Right atrium auricular region (tissue), 2 donors: ENCODE results near the gene SH3TC1. TPM values are rescaled to one million over a fixed set of nuclear protein-coding genes. Genes with fewer than 3 reads are reported as not detected.

Experiments
- DNase-seq: peaks from one replicate; pipeline ENCODE4 v3.0.0-alpha.2; 2019; ENCODE audit warnings: low spot score
- H3K27ac ChIP-seq, 2 donors: fragments of 200-600 bp; sonication (generic); 1 replicate in 1 of 2; 2 replicates in 1 of 2; pipeline ENCODE4 v1.5.1; 2016 to 2019
- H3K27me3 ChIP-seq, 2 donors: fragments of 200-600 bp; sonication (generic); one replicate each; pipeline versions ENCODE4 v1.5.1 to v1.6.0; 2017 to 2019
- H3K36me3 ChIP-seq: fragments of 200-600 bp; sonication (generic); one replicate; pipeline ENCODE4 v1.5.1; 2016
- H3K4me1 ChIP-seq, 2 donors: fragments of 200-600 bp; sonication (generic); one replicate each; pipeline versions ENCODE4 v1.5.1 to v1.6.0; 2017 to 2019
- H3K4me3 ChIP-seq, 2 donors: fragments of 200-600 bp; sonication (generic); 1 replicate in 1 of 2; 2 replicates in 1 of 2; pipeline ENCODE4 v1.5.1; 2017 to 2019; ENCODE audit warnings: mild to moderate bottlenecking in 1 of 2, moderate library complexity in 1 of 2
- H3K9me3 ChIP-seq, 2 donors: fragments of 200-600 bp; sonication (generic); one replicate each; pipeline ENCODE4 v1.5.1; 2019
- total RNA-seq, 2 donors: library from RNA; depleted of rRNA; stranded (reverse); fragments of >200 nt; gene quantifications; one replicate each; pipeline ENCODE4 v1.1.0, GENCODE V29; 2016
- TF ChIP-seq, protein P1 (sequence below), 2 donors: fragments of 200-600 bp; sonication (generic); IDR thresholded peaks; one replicate each; pipeline ENCODE4 v1.5.1; 2019; ENCODE audit warnings: antibody characterized with exemption in 2 of 2

SH3TC1 gene
- total RNA-seq, 2 donors from 2014 or later: 8.9 to 13.9 TPM

DNA sequence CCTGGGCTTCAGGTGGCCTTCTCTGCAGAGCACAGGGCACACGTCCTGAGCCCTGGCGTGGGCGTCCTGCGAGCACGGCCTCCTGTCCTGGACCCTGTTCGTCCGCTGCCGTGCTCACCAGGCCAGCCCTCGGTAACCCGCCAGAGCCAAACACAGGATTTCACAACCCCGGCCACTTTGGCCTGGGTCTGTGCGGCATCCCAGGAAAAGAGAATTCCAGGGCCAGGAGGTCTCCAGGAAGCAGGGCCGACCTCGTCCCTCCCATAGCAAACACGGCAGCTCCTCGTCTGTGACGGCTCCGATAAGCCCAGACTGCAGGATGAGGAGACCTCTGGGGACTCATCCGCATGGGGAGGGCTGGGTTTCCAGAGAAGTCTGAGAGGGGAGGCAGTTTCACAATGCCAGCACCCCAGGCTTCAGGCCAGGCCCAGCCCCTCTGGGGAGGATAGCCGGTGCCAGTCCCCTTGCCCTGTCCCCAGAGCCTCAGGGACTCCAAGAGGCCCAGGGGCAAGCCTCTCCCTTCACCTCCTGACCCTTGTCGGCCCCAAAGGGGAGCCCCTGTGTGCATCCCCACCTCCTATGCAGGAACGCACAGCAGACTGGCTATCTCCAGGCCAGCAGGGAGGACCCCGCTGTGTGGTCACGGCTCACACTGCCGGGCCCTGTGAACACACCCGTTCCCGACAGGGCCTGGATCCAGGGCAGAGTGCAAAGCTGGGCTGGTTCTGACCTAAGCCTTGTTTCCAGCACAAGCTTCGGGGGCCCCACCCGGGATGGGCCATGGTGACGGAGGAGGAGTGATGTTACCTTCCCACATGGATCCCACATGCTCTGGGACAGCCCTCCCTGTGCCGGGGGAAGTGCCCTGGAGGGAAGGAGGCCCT is 48.2 kb downstream of the SH3TC1 start:
- Histone ChIP-seq H3K9me3 (no peaks in the 10 kb centered on the region), H3K4me1 (peaks cover 0 to 26% of the 10 kb centered on the region in 2 donors), H3K27me3 (no peaks in the 10 kb centered on the region), H3K36me3 (no peaks in the 10 kb centered on the region), H3K27ac (peak overlapping the region; percentile 49 to 59), H3K4me3 (no peak overlapping the region)
- DNase-seq: peak; percentile 96
- TF ChIP-seq, protein P1, sequence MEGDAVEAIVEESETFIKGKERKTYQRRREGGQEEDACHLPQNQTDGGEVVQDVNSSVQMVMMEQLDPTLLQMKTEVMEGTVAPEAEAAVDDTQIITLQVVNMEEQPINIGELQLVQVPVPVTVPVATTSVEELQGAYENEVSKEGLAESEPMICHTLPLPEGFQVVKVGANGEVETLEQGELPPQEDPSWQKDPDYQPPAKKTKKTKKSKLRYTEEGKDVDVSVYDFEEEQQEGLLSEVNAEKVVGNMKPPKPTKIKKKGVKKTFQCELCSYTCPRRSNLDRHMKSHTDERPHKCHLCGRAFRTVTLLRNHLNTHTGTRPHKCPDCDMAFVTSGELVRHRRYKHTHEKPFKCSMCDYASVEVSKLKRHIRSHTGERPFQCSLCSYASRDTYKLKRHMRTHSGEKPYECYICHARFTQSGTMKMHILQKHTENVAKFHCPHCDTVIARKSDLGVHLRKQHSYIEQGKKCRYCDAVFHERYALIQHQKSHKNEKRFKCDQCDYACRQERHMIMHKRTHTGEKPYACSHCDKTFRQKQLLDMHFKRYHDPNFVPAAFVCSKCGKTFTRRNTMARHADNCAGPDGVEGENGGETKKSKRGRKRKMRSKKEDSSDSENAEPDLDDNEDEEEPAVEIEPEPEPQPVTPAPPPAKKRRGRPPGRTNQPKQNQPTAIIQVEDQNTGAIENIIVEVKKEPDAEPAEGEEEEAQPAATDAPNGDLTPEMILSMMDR (IDR thresholded peaks at IDR 0.05): no peak

- H3K27me3 ChIP-seq: no peaks in the 10 kb centered on the region
- no peaks in the 10 kb centered on the region for H3K36me3 ChIP-seq
- TF ChIP-seq, protein P1 (IDR thresholded peaks at IDR 0.05): no peak
- peak overlapping the region; percentile 49 to 59 for H3K27ac ChIP-seq
- no peak overlapping the region for H3K4me3 ChIP-seq
- no peak for DNase-seq
- H3K9me3 ChIP-seq: no peaks in the 10 kb centered on the region
- peaks cover 0 to 20% of the 10 kb centered on the region in 2 donors for H3K4me1 ChIP-seq
Measured at GRCh38 chr4:8248091-8248490, 49.0 kb downstream of the SH3TC1 start.

DNA sequence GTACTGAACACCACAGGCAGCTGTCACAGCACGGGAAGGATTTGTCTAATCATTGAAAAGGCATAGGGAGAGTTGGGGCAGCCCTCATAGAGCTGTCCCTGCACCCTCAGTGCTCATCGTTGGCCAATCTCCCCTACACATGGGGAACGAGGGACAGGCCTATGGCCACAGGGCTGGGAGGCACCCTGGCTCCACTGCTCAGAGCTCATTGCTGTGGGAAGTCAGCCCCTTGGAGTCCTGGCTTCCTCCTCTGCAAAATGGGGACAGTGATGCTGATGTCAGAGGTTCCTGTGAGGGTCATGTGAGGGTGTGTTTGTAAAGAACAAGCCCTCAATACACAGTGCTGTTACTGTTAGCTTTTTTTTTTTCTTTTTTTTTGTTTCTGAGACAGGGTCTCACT is 51.1 kb downstream of the SH3TC1 start:
- TF ChIP-seq, protein P1 (IDR thresholded peaks at IDR 0.05): no peak
- no peak for DNase-seq
- H3K36me3 ChIP-seq: no peaks in the 10 kb centered on the region
- H3K9me3 ChIP-seq: no peaks in the 10 kb centered on the region
- no peak overlapping the region for H3K27ac ChIP-seq
- H3K4me1 ChIP-seq: peaks cover 0 to 20% of the 10 kb centered on the region in 2 donors
- H3K4me3 ChIP-seq: no peak overlapping the region
- no peaks in the 10 kb centered on the region for H3K27me3 ChIP-seq

DNA sequence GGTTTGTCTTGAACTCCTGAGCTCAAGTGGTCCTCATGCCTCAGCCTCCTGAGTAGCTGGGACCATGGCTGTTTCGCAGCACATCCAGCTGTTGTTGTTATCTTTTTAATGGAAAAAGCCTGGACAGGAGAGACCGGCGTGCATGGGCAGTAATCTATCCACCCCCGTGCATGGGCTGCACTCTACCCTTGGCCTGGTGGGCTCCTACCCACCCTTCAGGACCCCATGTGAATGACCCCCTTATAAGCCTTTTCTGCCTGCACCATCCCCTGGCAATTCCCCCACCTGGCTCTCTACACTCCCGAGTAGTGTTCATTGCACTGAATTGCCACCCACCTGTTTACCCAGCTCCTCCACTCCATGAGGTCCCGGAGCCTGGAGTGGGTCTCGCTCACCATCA is 51.5 kb downstream of the SH3TC1 start:
- Histone ChIP-seq H3K27me3 (no peaks in the 10 kb centered on the region), H3K9me3 (no peaks in the 10 kb centered on the region), H3K4me1 (peaks cover 0 to 20% of the 10 kb centered on the region in 2 donors), H3K27ac (no peak overlapping the region), H3K4me3 (no peak overlapping the region), H3K36me3 (no peaks in the 10 kb centered on the region)
- TF ChIP-seq, protein P1 (IDR thresholded peaks at IDR 0.05): no peak
- no peak for DNase-seq

- H3K27me3 ChIP-seq: no peaks in the 10 kb centered on the region
- no peak for DNase-seq
- TF ChIP-seq, protein P1 (IDR thresholded peaks at IDR 0.05): no peak
- no peak overlapping the region for H3K27ac ChIP-seq
- H3K9me3 ChIP-seq: no peaks in the 10 kb centered on the region
- H3K4me3 ChIP-seq: no peak overlapping the region
- no peaks in the 10 kb centered on the region for H3K36me3 ChIP-seq
- H3K4me1 ChIP-seq: peaks cover 0 to 18% of the 10 kb centered on the region in 2 donors
Measured at GRCh38 chr4:8251110-8251883, 52.2 kb downstream of the SH3TC1 start.
